Stimulated activated CD8-positive, alpha-beta memory T cell treated with anti-CD3 and anti-CD28 coated beads, Interleukin-2, amount 100 ng/mL, for 1 hour (primary cell): ENCODE data around the gene LTBP1.
"Not testable (repeated sequence)": the region's sequence is repeated elsewhere in the genome, so short reads cannot be mapped to it uniquely, and the experiment has no call there.

Source experiments
- DNase-seq, 2 donors: peaks; one replicate each; pipeline ENCODE4 v3.0.0-alpha.2; 2020; ENCODE audit warnings: low read depth in 2 of 2

Gene LTBP1

GRCh38 chr2:33038230-33038629 is 91.5 kb downstream of the LTBP1 start:
- no peak for DNase-seq

DNA sequence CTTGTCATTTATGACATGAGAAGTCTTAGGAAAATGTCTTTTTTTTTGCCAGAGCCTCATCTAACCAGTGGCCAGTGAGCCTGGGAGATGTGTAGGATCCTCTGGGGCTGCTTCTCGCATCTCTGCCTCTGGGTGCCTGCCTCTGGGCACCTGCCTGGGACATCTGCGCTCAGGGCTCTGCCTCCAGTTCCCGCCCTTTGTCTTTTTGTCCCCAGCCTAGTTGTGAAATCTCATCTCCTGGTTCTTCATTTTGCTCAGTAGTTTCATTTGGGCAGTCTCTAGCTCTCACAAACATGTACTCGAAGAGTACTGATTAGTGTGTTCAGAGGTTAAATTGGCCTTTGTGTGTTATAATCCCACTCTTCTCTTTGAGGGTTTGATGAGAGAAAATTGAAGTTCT is 92.0 kb downstream of the LTBP1 start:
- DNase-seq = no peak

DNA sequence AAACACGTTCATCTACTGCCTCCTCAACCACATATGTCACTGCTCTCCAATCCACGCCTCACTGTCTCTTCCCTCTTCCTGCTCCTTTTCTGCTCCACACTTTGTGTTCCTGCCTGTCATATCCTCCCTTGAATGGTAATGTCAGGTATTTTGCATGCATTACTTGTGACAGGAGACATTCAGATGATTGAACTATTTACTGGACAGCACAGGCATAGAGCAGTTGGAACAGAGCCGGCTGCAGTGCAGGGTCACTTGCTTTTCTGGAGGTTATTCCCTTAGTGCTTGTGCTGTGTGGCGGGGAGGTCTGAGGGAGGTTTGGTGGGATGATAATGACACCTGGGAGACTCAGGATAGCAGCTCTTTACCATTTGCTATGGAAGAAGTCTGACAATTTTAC is 93.8 kb downstream of the LTBP1 start:
- DNase-seq = no peak

DNA sequence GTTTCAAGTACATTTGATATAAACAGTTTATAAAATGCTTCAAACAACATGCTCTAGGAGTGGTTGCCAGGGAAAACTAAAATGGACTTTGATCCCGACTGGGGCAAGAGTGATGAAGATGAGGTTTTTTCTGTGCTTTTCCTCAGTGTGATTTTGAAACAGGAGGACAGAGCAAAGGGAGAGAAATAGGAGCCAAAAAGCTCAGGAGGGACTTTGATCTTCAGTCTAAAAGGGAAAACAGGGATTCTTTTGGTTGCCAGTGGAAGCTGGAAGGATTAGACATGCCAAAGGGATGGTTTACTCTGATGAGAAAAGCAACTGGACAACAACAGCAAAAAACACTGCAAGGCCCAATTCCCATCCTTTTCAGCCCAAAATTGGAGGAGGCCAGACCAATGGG is 95.5 kb downstream of the LTBP1 start:
- no peak for DNase-seq

GRCh38 chr2:33042819-33043218 is 96.1 kb downstream of the LTBP1 start:
- no peak for DNase-seq

- DNase-seq = no peak
Measured at GRCh38 chr2:33047939-33048338, 101.2 kb downstream of the LTBP1 start.

GRCh38 chr2:33051586-33052360 is 105.0 kb downstream of the LTBP1 start:
- no peak for DNase-seq

DNA sequence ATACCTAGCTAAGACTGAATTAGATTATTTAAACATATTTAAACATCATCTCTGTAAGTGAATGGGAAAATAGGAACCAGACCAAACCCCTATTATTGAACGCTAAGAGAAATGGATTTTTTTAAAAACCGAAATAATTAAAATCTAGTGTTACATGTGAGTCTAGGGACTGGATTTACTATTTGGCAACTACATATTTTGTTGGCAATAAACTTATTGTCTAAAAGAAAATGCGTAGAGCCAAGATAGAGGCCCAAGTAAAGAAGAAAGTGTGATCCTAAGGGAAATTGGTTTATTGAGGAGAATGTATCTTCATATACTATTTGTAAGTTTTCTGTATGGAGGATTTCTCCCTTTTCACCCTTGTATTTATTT is 105.6 kb downstream of the LTBP1 start:
- no peak for DNase-seq

GRCh38 chr2:33052795-33053194 is 106.0 kb downstream of the LTBP1 start:
- not testable (repeated sequence) for DNase-seq

- DNase-seq = no peak
Measured at GRCh38 chr2:33056170-33056569, 109.4 kb downstream of the LTBP1 start.

DNA sequence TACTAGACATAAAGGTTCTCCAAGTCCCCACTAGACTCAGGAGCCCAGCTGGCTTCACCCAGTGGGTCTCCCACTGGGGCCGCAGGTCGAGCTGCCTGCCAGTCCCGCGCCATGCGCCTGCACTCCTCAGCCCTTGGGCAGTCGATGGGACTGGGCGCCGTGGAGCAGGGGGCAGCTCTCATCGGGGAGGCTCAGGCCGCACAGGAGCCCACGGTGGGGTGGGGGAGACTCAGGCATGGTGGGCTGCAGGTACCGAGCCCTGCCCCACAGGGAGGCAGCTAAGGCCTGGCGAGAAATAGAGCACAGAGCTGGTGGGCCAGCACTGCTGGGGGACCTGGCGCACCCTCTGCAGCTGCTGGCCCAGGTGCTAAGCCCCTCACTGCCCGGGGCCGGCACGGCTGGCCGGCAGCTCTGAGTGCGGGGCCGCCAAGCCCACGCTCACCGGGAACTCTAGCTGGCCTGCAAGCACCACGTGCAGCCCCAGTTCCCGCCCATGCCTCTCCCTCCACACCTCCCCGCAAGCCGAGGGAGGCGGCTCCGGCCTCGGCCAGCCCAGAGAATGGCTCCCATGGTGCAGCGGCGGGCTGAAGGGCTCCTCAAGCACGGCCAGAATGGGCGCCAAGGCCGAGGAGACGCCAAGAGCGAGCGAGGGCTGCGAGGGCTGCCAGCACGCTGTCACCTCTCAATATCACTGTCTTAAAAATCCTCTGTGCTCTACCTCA is 110.7 kb downstream of the LTBP1 start:
- not testable (repeated sequence) for DNase-seq

DNA sequence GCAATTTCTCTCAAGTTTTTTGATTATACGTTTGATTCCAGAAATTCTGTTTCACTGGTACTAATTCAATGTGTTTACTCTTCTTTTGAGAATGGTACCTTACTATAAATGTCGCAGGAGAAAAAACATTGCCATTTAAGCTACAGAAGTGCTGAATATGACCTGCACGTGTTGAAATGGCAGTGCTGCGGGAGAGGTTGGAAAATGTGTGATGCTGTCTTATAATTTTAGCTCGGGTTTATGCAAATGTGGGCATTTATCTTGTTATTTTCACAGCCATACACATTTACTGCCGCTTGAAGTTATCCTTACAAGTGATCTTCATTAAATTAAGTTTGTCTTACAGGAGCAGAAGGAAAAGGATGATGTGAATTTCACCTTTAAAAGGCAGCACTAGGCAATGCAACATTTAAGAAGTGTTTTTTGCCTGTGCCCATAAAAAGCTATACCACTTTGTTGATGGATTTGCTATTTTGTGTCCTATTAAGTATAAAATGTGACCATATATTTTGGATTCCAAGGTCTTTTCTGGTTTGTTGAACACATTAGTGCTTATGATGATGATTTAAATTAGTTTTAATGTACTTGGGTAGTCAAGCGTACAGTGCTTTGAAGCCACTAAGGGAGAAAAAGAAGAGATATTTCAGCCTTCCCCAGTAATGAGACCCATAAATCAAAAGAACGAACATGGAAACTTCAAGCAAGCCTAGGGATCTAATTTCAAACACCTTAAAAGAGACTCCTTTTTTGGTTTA is 112.1 kb downstream of the LTBP1 start:
- no peak for DNase-seq

GRCh38 chr2:33059471-33060156 is 112.9 kb downstream of the LTBP1 start:
- no peak for DNase-seq

- DNase-seq = no peak
Measured at GRCh38 chr2:33060405-33060804, 113.7 kb downstream of the LTBP1 start.

DNA sequence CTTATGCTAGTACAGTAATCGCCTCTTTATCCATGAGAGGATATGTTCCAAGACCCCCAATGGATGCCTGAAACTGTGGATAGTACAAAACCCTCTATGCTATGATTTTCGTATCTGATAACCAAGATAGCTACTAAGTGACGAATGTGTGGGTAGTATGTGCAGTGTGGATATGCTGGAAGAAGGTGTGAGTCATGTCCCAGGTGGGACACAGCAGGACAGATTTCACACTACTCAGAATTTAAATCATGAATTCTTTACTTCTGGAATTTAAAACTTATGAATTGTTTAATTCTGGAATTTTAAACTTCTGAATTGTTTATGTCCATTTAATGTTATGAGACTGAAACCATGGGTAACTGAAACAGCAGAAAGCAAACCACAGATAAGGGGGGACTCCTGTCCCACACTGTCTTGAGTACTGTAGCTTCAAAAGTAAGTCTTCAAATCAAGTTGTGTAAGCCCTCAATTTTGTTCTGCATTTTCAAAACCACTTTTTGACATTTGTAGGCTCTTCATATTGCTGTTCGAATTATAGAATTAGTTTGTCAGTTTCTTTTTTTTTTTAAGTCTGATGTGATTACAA is 116.0 kb downstream of the LTBP1 start:
- DNase-seq = no peak

DNA sequence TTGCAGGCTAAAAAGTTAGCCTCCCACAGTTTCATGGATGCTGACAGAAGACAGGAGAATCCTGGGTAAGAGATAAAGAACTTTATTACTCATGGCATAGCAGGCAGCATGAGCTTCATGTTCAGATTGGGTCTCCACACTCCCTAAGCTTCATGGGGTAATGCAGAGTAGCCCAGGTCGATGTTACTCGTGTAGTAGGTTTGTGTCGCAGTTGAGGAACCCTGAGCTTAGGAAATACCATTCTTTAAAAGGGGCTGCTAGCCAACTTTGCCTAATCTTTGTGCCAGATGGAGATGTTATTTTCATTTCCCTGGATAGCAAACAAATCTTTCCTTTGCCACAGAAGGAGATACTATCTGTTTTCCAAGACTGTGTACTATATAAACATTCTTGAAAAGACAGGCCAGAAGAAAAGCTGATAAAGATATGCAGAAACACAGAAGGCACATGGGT is 117.6 kb downstream of the LTBP1 start:
- no peak for DNase-seq

GRCh38 chr2:33067598-33067997 is 120.8 kb downstream of the LTBP1 start:
- no peak for DNase-seq

- no peak for DNase-seq
Measured at GRCh38 chr2:33068261-33068660, 121.5 kb downstream of the LTBP1 start.

DNA sequence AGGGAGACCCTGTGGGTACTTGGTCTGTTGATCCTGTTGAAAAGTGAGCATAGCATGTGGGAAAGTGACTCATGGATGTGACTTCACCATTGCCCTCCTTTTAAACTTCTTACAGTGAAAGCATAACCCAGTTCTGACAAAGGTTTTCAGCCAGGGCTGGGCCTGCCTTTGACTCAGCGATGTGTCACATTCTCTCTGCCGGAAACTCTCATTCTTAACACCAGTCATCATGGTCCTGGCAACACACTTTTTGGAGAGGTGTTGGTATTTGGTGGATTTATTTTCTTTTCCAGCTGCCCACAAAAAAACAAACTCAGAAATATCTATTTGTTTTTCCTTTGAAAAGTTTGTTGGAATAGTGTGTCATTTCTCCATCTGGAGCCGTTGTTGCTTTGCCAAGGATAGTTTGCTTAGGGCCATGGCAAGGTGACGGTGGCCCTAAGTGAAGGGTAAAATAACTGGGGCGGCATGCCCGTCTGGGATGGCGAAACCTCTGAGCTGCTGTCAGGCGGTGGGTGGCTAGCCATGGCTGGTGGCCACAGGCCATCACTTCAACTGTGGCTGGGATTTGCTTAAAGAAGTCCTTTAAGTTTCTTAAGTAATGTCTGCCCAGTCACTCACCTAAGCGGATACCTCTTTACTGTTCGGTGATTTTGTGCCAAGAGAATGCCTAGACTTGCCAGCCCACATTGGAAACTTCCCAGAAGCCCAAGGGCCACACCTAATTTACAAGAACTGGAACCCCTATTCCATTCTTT is 123.3 kb downstream of the LTBP1 start:
- DNase-seq = no peak

GRCh38 chr2:33071591-33071990 is 124.8 kb downstream of the LTBP1 start:
- DNase-seq = no peak

GRCh38 chr2:33072614-33073013 is 125.9 kb downstream of the LTBP1 start:
- no peak for DNase-seq
